ENCODE results near the gene SHC1. TPM values are rescaled to one million over a fixed set of nuclear protein-coding genes. Genes with fewer than 3 reads are reported as not detected.
A peak's percentile ranks its signal among the peaks of the same experiment; 100 is the strongest.

The SHC1 gene
- total and polyA plus RNA-seq, 2 experiments from 2014 or later = 117 to 211 TPM

- Histone ChIP-seq H3K4me3 (peak overlapping the region; percentile 46), H3K4me2 (peak overlapping the region; percentile 72), H4K20me1 (replicated peaks; ENCODE audit: insufficient read depth) (peaks cover 20% of the 10 kb centered on the region; the same call in 1 of the 2 replicates), H3F3A (replicated peaks; ENCODE audit: low read depth) (peaks cover 23% of the 10 kb centered on the region), H3K27me3 (ENCODE audit: insufficient read depth) (no peaks in the 10 kb centered on the region), H3K4me1 (ENCODE audit: insufficient read depth) (peaks cover 10% of the 10 kb centered on the region), H3K79me2 (replicated peaks; ENCODE audit: insufficient read depth) (peaks cover 71% of the 10 kb centered on the region), H3K9me2 (ENCODE audit: insufficient read depth) (no peaks in the 10 kb centered on the region), H3K36me3 (ENCODE audit: insufficient read depth) (peaks cover 27% of the 10 kb centered on the region), H3K27ac (ENCODE audit: low read depth) (peak overlapping the region; percentile 98), H2AFZ (no peak overlapping the region)
- peaks cover 74% of the 10 kb centered on the region for H3K36me3 Mint-ChIP-seq (ENCODE audit: low read depth)
- TF ChIP-seq CTCF (conservative IDR thresholded peaks at IDR 0.05; ENCODE audit: low read depth in 2 of 2) = no peak
- TF ChIP-seq NANOG (IDR thresholded peaks at IDR 0.05; ENCODE audit: borderline replicate concordance) = no peak
- TF ChIP-seq ZNF331 (CRISPR knock-in tag; IDR thresholded peaks at IDR 0.05; ENCODE audit: low read depth) = no peak
- TF ChIP-seq ZNF462 (CRISPR knock-in tag; IDR thresholded peaks at IDR 0.05) = no peak
- no peak for TF ChIP-seq REST (IDR thresholded peaks at IDR 0.05; ENCODE audit: unreplicated experiment)
- no peak for TF ChIP-seq ETS1 (IDR thresholded peaks at IDR 0.05)
- no peak for TF ChIP-seq CREB1 (CRISPR knock-in tag; IDR thresholded peaks at IDR 0.05; ENCODE audit: low read depth)
- no peak for TF ChIP-seq EZH2phosphoT487 (IDR thresholded peaks at IDR 0.05; ENCODE audit: unreplicated experiment)
- TF ChIP-seq POLR2AphosphoS5 (IDR thresholded peaks at IDR 0.05; ENCODE audit: low read depth) = no peak
- no peak for TF ChIP-seq EZH2 (IDR thresholded peaks at IDR 0.05; ENCODE audit: low read depth, unreplicated experiment)
- TF ChIP-seq ZNF114 (CRISPR knock-in tag; IDR thresholded peaks at IDR 0.05) = no peak
- TF ChIP-seq STAT1 (IDR thresholded peaks at IDR 0.05; ENCODE audit: unreplicated experiment) = no peak
- no peak for TF ChIP-seq JUNB (IDR thresholded peaks at IDR 0.05; ENCODE audit: unreplicated experiment)
- H3K4me3 Mint-ChIP-seq = no peak overlapping the region
- no peaks in the 10 kb centered on the region for H3K9me3 Mint-ChIP-seq
- DNase-seq (ENCODE audit: low spot score) (peak; percentile 66), ATAC-seq (peak; percentile 22)
- no peak overlapping the region for H3K27ac Mint-ChIP-seq
- H3K27me3 Mint-ChIP-seq (ENCODE audit: insufficient read depth, low read depth, poor library complexity) = peaks cover 2% of the 10 kb centered on the region
- H3K4me1 Mint-ChIP-seq = peaks cover 4% of the 10 kb centered on the region
These were observed 11.8 kb upstream of the SHC1 start for GRCh38 chr1:154982341-154982740.
